Measurements from ENCODE around the gene ZNF460.

DNA sequence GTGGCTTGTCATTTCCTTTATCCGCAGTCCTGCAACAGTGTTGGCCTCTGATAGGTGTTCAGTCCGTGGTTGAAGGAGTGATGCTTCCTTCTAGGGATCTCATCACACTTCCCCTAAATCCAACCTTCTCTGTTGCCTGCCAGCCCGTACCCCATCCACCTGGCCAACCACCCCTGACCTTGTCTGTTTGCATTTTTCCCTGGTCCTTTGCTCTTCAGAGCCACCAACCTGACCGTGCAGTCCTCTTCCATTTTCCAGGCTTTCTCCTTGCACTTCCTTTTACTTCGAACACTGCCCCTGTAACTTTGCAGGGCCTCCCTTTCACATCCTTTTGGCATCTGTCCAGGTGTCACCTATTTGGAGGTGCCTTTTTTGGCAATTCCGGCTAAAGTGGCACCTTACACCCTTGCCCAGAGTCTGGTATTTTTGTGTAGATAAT is 696 bp downstream of the ZNF460 start:
- TF ChIP-seq, protein P1, sequence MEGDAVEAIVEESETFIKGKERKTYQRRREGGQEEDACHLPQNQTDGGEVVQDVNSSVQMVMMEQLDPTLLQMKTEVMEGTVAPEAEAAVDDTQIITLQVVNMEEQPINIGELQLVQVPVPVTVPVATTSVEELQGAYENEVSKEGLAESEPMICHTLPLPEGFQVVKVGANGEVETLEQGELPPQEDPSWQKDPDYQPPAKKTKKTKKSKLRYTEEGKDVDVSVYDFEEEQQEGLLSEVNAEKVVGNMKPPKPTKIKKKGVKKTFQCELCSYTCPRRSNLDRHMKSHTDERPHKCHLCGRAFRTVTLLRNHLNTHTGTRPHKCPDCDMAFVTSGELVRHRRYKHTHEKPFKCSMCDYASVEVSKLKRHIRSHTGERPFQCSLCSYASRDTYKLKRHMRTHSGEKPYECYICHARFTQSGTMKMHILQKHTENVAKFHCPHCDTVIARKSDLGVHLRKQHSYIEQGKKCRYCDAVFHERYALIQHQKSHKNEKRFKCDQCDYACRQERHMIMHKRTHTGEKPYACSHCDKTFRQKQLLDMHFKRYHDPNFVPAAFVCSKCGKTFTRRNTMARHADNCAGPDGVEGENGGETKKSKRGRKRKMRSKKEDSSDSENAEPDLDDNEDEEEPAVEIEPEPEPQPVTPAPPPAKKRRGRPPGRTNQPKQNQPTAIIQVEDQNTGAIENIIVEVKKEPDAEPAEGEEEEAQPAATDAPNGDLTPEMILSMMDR (conservative IDR thresholded peaks at IDR 0.05; ENCODE audit: low read length): no peak
- TF ChIP-seq EZH2phosphoT487 (IDR thresholded peaks at IDR 0.05; ENCODE audit: borderline replicate concordance): no peak
